Esophagus (tissue), 2 donors: Measurements from ENCODE around the gene RAB13. TPM values are rescaled to one million over a fixed set of nuclear protein-coding genes. Genes with fewer than 3 reads are reported as not detected.
"Not testable (repeated sequence)": the region's sequence is repeated elsewhere in the genome, so short reads cannot be mapped to it uniquely, and the experiment has no call there.

Source experiments
- H3K27ac ChIP-seq, 2 donors: one replicate each; pipeline ENCODE4 v1.5.1; 2013; ENCODE audit warnings: low read depth in 2 of 2, mild to moderate bottlenecking in 2 of 2, inconsistent platforms in 1 of 2, low read length in 1 of 2, moderate library complexity in 1 of 2
- H3K27me3 ChIP-seq, 2 donors: one replicate each; pipeline ENCODE4 v1.6.1; 2013; ENCODE audit warnings: low read length in 2 of 2, control low read depth in 1 of 2, mild to moderate bottlenecking in 1 of 2; ENCODE audit not compliant: insufficient read depth in 2 of 2, control insufficient read depth in 1 of 2
- H3K36me3 ChIP-seq, 2 donors: one replicate each; pipeline ENCODE4 v1.6.1; 2013; ENCODE audit warnings: low read length in 1 of 2; ENCODE audit not compliant: control insufficient read depth in 2 of 2, insufficient read depth in 2 of 2
- H3K4me1 ChIP-seq, 2 donors: one replicate each; pipeline ENCODE4 v1.6.1; 2013; ENCODE audit warnings: low read length in 1 of 2; ENCODE audit not compliant: control insufficient read depth in 2 of 2, insufficient read depth in 2 of 2
- H3K4me3 ChIP-seq, 2 donors: one replicate each; pipeline ENCODE4 v1.5.1; 2013; ENCODE audit warnings: low read length in 2 of 2, mild to moderate bottlenecking in 2 of 2, low read depth in 1 of 2, moderate library complexity in 1 of 2
- H3K9me3 ChIP-seq, 2 donors: one replicate each; pipeline ENCODE4 v1.6.1; 2013; ENCODE audit warnings: mild to moderate bottlenecking in 2 of 2, low read depth in 1 of 2, low read length in 1 of 2, moderate library complexity in 1 of 2; ENCODE audit not compliant: control insufficient read depth in 2 of 2, insufficient read depth in 1 of 2
- WGBS, 2 donors: extraction: QIAGEN DNeasy Blood & Tissue Kit; methylation state at CpG; one replicate each; pipeline ENCODE4 v1.1.7; 2013; 5-methylcytosine and 5-hydroxymethylcytosine counted together
- polyA plus RNA-seq, 2 donors: library from polyadenylated mRNA; stranded (reverse); fragments of 200-250 nt; gene quantifications; one replicate each; pipeline ENCODE4 v1.2.3, GENCODE V29; 2013
- donor health status: healthy with polysubstance abuse.
- donor health status: Bipolar disorder and iron deficiency.

RAB13 gene
- polyA plus RNA-seq, 2 donors = 83.2 to 89.5 TPM

DNA sequence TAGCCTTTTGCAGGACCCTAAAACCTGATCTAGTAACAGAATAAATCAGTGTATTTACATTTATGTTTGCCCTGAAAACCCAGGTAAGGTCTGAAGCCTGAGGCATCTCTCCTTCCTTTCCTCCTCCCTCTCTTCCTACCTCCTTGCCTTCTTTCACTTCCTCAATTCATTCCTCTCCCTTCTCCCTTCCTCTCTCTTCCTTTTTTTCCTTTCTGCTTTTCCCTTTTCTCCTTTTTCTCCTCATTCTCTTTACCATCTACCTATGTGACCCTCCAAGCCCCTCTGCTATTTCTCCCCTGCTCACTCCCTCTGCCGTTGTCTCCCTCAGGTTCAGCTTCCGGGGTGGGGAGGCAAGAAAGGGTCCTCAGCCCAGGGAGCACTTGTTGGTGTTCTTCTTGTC is 4.4 kb downstream of the RAB13 start:
- not testable (repeated sequence) for H3K4me3 ChIP-seq, H3K4me1 ChIP-seq, H3K36me3 ChIP-seq, H3K27me3 ChIP-seq, H3K27ac ChIP-seq, H3K9me3 ChIP-seq
- WGBS, 2 donors = 84 to 85% methylated on average over 2 of the region's 2 CpGs

- not testable (repeated sequence) for H3K9me3 ChIP-seq, H3K4me3 ChIP-seq, H3K4me1 ChIP-seq, H3K27ac ChIP-seq, H3K27me3 ChIP-seq
- WGBS, 2 donors = 91% methylated on average over 12 of the region's 12 CpGs
- peaks cover 0 to 10% of the 10 kb centered on the region in 2 donors for H3K36me3 ChIP-seq
Observed at GRCh38 chr1:153979091-153979490, 7.0 kb downstream of the RAB13 start.

DNA sequence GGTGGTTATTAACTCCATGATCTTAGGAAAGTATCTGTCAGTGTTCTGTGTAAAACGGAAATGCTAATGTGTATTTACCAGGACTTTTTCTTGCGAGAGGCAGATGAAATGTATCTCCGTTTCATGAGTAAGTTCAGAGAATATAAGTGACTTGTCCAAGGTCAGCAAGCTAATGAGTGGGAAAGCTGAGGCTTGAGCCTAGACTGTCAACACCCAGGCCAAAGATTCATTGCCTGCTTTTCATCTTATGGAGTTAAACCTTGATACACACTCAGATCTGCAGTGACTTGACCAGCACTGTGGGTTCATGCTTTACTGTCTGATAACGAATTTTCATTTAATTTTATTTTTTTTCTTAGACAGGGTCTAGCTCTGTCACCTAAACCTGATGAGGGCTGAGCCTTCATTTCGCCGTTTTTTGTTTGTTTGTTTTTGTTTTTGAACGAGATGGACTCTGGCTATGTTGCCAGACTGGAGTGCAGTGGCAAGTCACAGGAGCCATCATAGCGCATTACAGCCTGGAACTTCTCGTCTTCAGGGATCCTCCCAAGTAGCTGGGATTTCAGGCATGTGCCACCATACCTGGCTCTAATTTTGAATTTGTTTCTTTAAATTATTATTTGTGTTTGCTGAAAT is 7.7 kb downstream of the RAB13 start:
- 57 to 60% methylated on average over 9 of the region's 9 CpGs for WGBS, 2 donors
- Histone ChIP-seq H3K27ac (peak overlapping the region in 1 of 2 donors; percentile 79), H3K4me1 (no peaks in the 10 kb centered on the region), H3K9me3 (no peaks in the 10 kb centered on the region), H3K27me3 (no peaks in the 10 kb centered on the region), H3K36me3 (peaks cover 6 to 17% of the 10 kb centered on the region in 2 donors), H3K4me3 (peak overlapping the region in 1 of 2 donors; percentile 85)

DNA sequence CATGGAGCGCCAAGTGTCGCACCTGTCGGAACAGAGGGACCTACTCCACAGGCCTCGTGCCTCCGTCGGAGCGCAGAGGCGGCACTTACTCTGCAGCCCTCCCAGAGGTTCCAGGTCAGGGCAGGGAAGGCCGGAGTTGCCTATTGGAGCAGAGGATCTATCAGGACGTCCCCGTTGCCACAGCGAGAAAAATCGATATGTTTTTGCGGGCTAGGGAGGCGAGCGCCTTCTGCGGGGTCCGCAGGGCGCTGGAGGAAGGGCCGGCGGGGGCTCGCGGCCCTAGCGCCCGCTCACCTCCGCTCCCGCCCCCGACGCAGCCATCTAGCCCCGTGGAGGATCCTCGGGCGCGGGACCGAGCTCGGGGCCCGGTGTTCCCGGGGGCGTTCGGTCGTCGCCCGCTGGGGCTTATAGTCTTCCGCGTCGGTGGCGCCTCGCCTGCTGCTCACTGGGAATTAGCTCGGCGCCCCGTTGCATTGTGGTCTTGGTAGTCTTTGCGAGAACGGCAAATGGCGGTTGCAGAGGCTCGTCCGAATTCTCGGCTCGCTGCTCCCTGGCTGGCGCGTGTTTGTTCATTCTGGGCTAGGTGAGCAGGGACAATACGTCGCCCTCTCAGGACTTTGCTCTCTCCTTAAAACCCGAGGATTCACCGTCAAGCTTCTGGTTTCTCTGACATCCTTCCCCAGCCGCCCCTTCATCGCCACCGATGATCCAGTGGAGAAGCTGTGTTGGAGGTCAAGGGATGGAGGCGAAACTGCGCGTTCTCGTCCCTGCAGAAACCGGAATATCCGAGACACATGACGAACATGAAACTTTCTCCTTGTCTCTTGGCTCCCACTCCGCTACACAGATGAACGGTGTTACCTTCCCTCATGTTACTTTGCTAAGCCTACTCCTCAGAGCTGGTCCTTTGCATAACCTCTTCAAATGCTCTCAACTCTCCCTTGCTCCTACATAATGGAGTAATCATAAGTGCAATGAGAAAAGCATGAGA is 8.6 kb downstream of the RAB13 start, which contains the start of gene JTB:
TSS of gene JTB (minus strand) at position 425 of the 991 bp plus-strand sequence. CDS start at position 3, 422 bp downstream.
- H3K4me1 ChIP-seq = no peaks in the 10 kb centered on the region
- peaks cover 6 to 18% of the 10 kb centered on the region in 2 donors for H3K36me3 ChIP-seq
- 0 to 1% methylated on average over 67 to 75 of the region's 75 CpGs for WGBS, 2 donors
- peak within 1 kb of the TSS; percentile 85 to 97 for H3K4me3 ChIP-seq
- peak within 1 kb of the TSS; percentile 79 to 94 for H3K27ac ChIP-seq
- H3K9me3 ChIP-seq = no peaks in the 10 kb centered on the region
- no peaks in the 10 kb centered on the region for H3K27me3 ChIP-seq

DNA sequence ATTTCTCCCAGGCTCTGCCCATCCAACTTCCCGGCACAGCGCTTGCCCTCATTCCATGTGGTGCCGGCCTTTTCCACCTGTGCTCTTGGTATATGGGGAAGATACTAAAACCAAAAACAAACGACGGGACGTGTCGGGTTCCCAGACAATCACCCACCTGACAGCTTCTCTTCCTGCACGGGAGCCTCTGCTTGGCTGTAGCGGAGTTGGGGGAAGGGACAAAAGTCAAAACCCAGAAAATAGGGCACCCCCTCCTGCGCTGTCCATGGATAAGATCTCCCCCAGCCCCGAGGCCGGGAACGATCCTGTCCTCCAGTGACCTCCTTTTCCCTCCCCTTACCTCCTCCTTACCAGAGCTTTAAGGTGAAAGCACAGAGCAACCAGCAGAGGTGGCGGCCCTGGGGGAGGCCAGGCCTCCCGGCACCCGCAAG is 9.3 kb downstream of the RAB13 start:
- Histone ChIP-seq H3K36me3 (peaks cover 6 to 15% of the 10 kb centered on the region in 2 donors), H3K9me3 (no peaks in the 10 kb centered on the region), H3K4me3 (peak overlapping the region; percentile 85 to 97), H3K27ac (peak overlapping the region; percentile 79 to 94), H3K27me3 (no peaks in the 10 kb centered on the region), H3K4me1 (no peaks in the 10 kb centered on the region)
- WGBS, 2 donors = 0 to 1% methylated on average over 16 of the region's 16 CpGs

DNA sequence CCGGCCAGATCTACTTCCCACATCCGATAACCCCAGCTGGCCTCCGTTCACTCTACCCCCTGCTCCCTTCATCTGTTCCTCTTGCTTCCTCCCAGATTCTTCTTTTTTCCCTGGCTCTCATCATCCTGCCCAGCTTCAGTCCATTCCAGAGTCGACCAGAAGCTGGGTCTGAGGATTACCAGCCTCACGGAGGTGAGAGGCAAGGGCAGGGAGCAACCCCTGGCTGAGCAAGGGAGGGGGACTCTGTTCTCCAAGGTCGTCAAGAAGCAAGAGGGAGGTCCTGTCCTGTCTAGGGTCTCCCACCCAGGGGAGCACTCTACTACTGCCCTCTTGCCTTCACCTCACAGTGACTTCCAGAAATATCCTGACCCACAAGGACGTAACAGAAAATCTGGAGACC is 12.6 kb downstream of the RAB13 start:
- H3K27me3 ChIP-seq = no peaks in the 10 kb centered on the region
- no peaks in the 10 kb centered on the region for H3K9me3 ChIP-seq
- H3K4me3 ChIP-seq = no peak overlapping the region
- WGBS, 2 donors = 79 to 84% methylated on average over 7 of the region's 7 CpGs
- peaks cover 6 to 15% of the 10 kb centered on the region in 2 donors for H3K36me3 ChIP-seq
- no peak overlapping the region for H3K27ac ChIP-seq
- peaks cover 0 to under 1% of the 10 kb centered on the region in 2 donors for H3K4me1 ChIP-seq

GRCh38 chr1:153973071-153973470 is 13.1 kb downstream of the RAB13 start:
- Histone ChIP-seq H3K36me3 (peaks cover 6 to 15% of the 10 kb centered on the region in 2 donors), H3K4me3 (no peak overlapping the region), H3K4me1 (peaks cover 0 to 4% of the 10 kb centered on the region in 2 donors), H3K27me3 (no peaks in the 10 kb centered on the region), H3K9me3 (no peaks in the 10 kb centered on the region), H3K27ac (no peak overlapping the region)
- 92 to 95% methylated on average over 3 of the region's 3 CpGs for WGBS, 2 donors

DNA sequence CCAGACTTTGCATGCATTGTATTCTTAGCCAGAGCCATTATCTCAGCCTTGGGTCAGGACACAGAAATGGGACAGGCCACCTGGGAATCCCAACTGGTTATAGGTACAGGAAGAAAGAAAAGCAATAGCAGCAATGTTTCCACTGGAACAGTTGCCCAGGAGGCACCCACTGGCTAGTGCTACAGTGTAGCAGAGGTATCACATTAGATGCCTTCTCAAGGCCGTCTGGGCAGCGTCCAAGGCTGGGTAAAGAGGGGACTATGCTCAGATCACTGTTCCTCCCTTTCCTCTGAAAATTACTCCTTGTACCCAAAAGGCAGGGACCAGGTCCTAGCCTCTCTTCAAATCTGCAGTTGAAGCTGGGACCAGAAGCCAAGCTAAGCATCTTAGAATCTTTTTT is 15.8 kb downstream of the RAB13 start:
- H3K36me3 ChIP-seq = peaks cover 6 to 13% of the 10 kb centered on the region in 2 donors
- no peaks in the 10 kb centered on the region for H3K9me3 ChIP-seq
- 62 to 90% methylated on average over 2 of the region's 2 CpGs for WGBS, 2 donors
- H3K27ac ChIP-seq = no peak overlapping the region
- peaks cover 0 to 4% of the 10 kb centered on the region in 2 donors for H3K4me1 ChIP-seq
- no peaks in the 10 kb centered on the region for H3K27me3 ChIP-seq
- H3K4me3 ChIP-seq = no peak overlapping the region

DNA sequence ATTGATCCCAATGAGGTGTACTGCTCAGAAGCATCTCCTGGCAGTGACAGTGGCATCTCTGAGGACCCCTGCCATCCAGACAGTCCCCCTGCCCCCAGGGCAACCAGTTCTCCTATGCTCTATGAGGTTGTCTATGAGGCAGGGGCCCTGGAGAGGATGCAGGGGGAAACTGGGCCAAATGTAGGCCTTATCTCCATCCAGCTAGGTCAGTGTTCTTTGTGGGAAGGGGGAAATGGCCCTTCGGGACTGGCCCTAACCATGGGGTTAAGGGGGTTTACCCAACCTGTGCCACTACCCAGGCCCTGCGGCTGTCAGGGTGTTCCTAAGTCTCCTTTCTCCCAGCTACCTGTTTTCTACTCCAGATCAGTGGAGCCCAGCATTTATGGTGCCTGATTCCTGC is 17.2 kb downstream of the RAB13 start:
- H3K36me3 ChIP-seq = peaks cover 5 to 9% of the 10 kb centered on the region in 2 donors
- no peaks in the 10 kb centered on the region for H3K9me3 ChIP-seq
- H3K4me1 ChIP-seq = peaks cover 0 to 4% of the 10 kb centered on the region in 2 donors
- H3K27ac ChIP-seq = no peak overlapping the region
- 88 to 91% methylated on average over 2 of the region's 2 CpGs for WGBS, 2 donors
- no peaks in the 10 kb centered on the region for H3K27me3 ChIP-seq
- H3K4me3 ChIP-seq = no peak overlapping the region
